Measurements from ENCODE around the gene TNFRSF12A. TPM values are rescaled to one million over a fixed set of nuclear protein-coding genes. Genes with fewer than 3 reads are reported as not detected.

Gene TNFRSF12A
- total RNA-seq, 1 donor from 2014 or later, result 914 TPM

GRCh38 chr16:2992383-2993081, 27.6 kb upstream of the TNFRSF12A start:
- no peak for TF ChIP-seq CTCF (IDR thresholded peaks at IDR 0.05)
- H3K4me3 ChIP-seq, result no peak overlapping the region
- intact Hi-C loops (cut with DNase I), result no loop called here

GRCh38 chr16:2996298-2996697, 23.9 kb upstream of the TNFRSF12A start:
- H3K36me3 ChIP-seq, result no peaks in the 10 kb centered on the region
- no peak overlapping the region for H3K4me3 ChIP-seq
- H3K27ac ChIP-seq, result no peak overlapping the region
- DNase-seq (ENCODE audit: low spot score in 2 of 2), result no peak
- H3K4me1 ChIP-seq, result no peaks in the 10 kb centered on the region
- TF ChIP-seq CTCF (IDR thresholded peaks at IDR 0.05), result no peak
- intact Hi-C loops (cut with DNase I), result no loop called here
- H3K27me3 ChIP-seq, result no peaks in the 10 kb centered on the region
- no peaks in the 10 kb centered on the region for H3K9me3 ChIP-seq

More at GRCh38 chr16:2992383-2993081, 27.6 kb upstream of the TNFRSF12A start:
- H3K4me1 ChIP-seq, result no peaks in the 10 kb centered on the region
- no peak overlapping the region for H3K27ac ChIP-seq
- H3K36me3 ChIP-seq, result no peaks in the 10 kb centered on the region
- DNase-seq (ENCODE audit: low spot score in 2 of 2), result no peak
- H3K27me3 ChIP-seq, result no peaks in the 10 kb centered on the region
- H3K9me3 ChIP-seq, result no peaks in the 10 kb centered on the region

- no peak overlapping the region for H3K4me3 ChIP-seq
- H3K27ac ChIP-seq, result no peak overlapping the region
- H3K4me1 ChIP-seq, result peaks cover 0 to 3% of the 10 kb centered on the region in 2 donors
- no peak for DNase-seq (ENCODE audit: low spot score in 2 of 2)
- H3K27me3 ChIP-seq, result peaks cover 1% of the 10 kb centered on the region
- no peak for TF ChIP-seq CTCF (IDR thresholded peaks at IDR 0.05)
- H3K9me3 ChIP-seq, result no peaks in the 10 kb centered on the region
- no peaks in the 10 kb centered on the region for H3K36me3 ChIP-seq
- intact Hi-C loops (cut with DNase I), result no loop called here
These were observed 20.2 kb upstream of the TNFRSF12A start for GRCh38 chr16:2999929-3000328.

- no peaks in the 10 kb centered on the region for H3K9me3 ChIP-seq
- peaks cover 0 to 4% of the 10 kb centered on the region in 2 donors for H3K4me1 ChIP-seq
- H3K4me3 ChIP-seq, result no peak overlapping the region
- DNase-seq (ENCODE audit: low spot score in 2 of 2), result no peak
- intact Hi-C loops (cut with DNase I), result no loop called here
- no peak overlapping the region for H3K27ac ChIP-seq
- H3K27me3 ChIP-seq, result peaks cover 5% of the 10 kb centered on the region
- H3K36me3 ChIP-seq, result no peaks in the 10 kb centered on the region
- no peak for TF ChIP-seq CTCF (IDR thresholded peaks at IDR 0.05)
These were observed 19.6 kb upstream of the TNFRSF12A start for GRCh38 chr16:3000540-3000939.

GRCh38 chr16:3001316-3001715, 18.9 kb upstream of the TNFRSF12A start:
- Histone ChIP-seq H3K9me3 (no peaks in the 10 kb centered on the region), H3K36me3 (no peaks in the 10 kb centered on the region), H3K4me3 (no peak overlapping the region), H3K27me3 (peaks cover 10% of the 10 kb centered on the region), H3K27ac (no peak overlapping the region), H3K4me1 (peaks cover 0 to 4% of the 10 kb centered on the region in 2 donors)
- no peak for TF ChIP-seq CTCF (IDR thresholded peaks at IDR 0.05)
- DNase-seq (ENCODE audit: low spot score in 2 of 2), result no peak
- intact Hi-C loops (cut with DNase I), result no loop called here

Data from ascending aorta (tissue), 2 donors.